BJ (cell line): ENCODE measurements around the gene LRP1B. TPM values are rescaled to one million over a fixed set of nuclear protein-coding genes. Genes with fewer than 3 reads are reported as not detected.

Experiments
- CTCF ChIA-PET: fragments of 350-600 bp; formaldehyde crosslinking; extraction: SDS; loops from one replicate; lab custom pipeline; 2021; ENCODE audit warnings: antibody characterized with exemption, inconsistent platforms; lab: Yijun Ruan, JAX
- POLR2A ChIA-PET: fragments of 300-600 bp; sonication (Branson Sonifier 250); formaldehyde crosslinking; extraction: SDS; loops from one replicate; lab custom pipeline; 2021; ENCODE audit warnings: antibody characterized with exemption; lab: Charles Lee
- DNase-seq: peaks from one replicate; pipeline ENCODE4 v3.0.0-alpha.2; 2011; ENCODE audit warnings: low read depth
- H3K27me3 ChIP-seq: 2 replicates; pipeline ENCODE4 v1.6.0; 2011; ENCODE audit warnings: low read length; ENCODE audit not compliant: control insufficient read depth, insufficient read depth
- H3K36me3 ChIP-seq: 2 replicates; pipeline ENCODE4 v1.5.1; 2011; ENCODE audit warnings: low read length; ENCODE audit not compliant: control insufficient read depth, insufficient read depth
- H3K4me3 ChIP-seq: 2 replicates; pipeline ENCODE4 v1.5.1; 2011; ENCODE audit warnings: low read depth, mild to moderate bottlenecking, control low read depth, low read length
- polyA plus RNA-seq: library from polyadenylated mRNA; depleted of rRNA; stranded (reverse); fragments of >200 nt; gene quantifications from 2 replicates; pipeline ENCODE4 v1.2.3, GENCODE V29; 2011
- TF ChIP-seq, protein P1 (sequence below): IDR thresholded peaks from 2 replicates; pipeline ENCODE4 v1.5.1; 2011; ENCODE audit warnings: low read depth, mild to moderate bottlenecking, control low read depth, inconsistent platforms, low read length, moderate library complexity; ENCODE audit not compliant: insufficient read depth

Gene LRP1B
- polyA plus RNA-seq, 1 experiment = 0.04 TPM

DNA sequence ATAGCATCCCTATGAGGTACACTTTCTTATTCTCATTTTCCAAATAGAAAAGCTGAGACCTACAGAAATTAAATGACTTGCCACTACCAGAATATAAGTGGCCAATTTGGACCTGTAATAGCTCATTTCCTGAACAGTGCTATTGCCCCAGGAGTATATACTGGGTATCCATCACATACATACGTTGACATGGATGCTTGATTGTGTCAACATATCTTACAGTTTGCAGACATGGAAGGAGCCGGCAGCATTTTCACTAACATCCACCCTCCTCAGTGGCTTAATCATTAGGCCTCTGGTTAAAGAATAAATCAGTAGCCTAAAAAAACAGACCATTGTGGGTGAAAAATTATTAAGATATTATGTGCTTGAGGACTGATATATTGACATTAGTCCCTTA lies 829.3 kb downstream of the LRP1B start:
- no peak for DNase-seq
- CTCF ChIA-PET = no interaction called here
- Histone ChIP-seq H3K27me3 (no peaks in the 10 kb centered on the region), H3K36me3 (no peaks in the 10 kb centered on the region), H3K4me3 (no peak overlapping the region)
- TF ChIP-seq, protein P1, sequence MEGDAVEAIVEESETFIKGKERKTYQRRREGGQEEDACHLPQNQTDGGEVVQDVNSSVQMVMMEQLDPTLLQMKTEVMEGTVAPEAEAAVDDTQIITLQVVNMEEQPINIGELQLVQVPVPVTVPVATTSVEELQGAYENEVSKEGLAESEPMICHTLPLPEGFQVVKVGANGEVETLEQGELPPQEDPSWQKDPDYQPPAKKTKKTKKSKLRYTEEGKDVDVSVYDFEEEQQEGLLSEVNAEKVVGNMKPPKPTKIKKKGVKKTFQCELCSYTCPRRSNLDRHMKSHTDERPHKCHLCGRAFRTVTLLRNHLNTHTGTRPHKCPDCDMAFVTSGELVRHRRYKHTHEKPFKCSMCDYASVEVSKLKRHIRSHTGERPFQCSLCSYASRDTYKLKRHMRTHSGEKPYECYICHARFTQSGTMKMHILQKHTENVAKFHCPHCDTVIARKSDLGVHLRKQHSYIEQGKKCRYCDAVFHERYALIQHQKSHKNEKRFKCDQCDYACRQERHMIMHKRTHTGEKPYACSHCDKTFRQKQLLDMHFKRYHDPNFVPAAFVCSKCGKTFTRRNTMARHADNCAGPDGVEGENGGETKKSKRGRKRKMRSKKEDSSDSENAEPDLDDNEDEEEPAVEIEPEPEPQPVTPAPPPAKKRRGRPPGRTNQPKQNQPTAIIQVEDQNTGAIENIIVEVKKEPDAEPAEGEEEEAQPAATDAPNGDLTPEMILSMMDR = no peak
- POLR2A ChIA-PET = interaction anchor here (0.6 kb wide), 1 partner anchor 596 kb away, joined by 3 read pairs; no protein-coding TSS in a partner anchor

DNA sequence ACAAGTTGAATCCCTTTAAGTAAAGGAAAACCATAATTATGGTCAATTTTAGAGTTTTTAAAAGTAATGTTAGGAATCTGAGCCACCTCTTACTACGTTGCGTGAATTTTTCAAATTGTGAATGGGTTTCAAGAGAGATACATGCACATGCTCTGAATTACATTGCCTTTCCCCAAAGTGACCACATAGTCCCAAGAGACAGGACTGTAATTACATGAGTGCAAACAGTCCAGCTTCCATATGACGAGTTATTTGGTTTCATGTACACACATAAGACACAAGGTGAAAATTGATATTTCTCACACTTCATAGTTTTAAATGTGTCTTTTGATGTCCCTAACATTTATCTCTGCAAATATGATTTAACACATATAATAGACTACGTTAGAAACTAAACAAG lies 850.8 kb downstream of the LRP1B start:
- CTCF ChIA-PET = no interaction called here
- POLR2A ChIA-PET = no interaction called here
- TF ChIP-seq, protein P1 = no peak
- Histone ChIP-seq H3K36me3 (no peaks in the 10 kb centered on the region), H3K27me3 (no peaks in the 10 kb centered on the region), H3K4me3 (no peak overlapping the region)
- DNase-seq = no peak

DNA sequence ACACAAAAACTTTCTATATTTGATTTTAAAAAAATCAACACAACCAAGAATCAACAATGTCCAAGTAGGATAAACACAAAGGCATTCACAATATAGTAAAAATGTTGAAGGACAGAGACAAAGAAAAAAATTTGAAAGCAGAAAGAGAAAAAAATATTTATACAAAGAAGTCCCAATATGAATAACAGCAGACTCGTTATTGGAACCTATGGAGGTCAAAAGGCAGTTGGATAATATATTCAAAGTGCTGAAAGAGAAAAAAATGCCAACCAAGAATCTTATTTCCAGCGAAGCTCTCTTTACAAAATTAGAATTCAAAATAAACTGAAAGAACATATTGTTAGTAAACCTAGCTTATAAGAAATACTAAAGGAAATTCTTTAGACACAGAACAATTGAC lies 859.5 kb downstream of the LRP1B start:
- H3K27me3 ChIP-seq = no peaks in the 10 kb centered on the region
- ChIA-PET CTCF (no interaction called here), POLR2A (no interaction called here)
- TF ChIP-seq, protein P1 = no peak
- no peak for DNase-seq
- no peaks in the 10 kb centered on the region for H3K36me3 ChIP-seq
- H3K4me3 ChIP-seq = no peak overlapping the region

DNA sequence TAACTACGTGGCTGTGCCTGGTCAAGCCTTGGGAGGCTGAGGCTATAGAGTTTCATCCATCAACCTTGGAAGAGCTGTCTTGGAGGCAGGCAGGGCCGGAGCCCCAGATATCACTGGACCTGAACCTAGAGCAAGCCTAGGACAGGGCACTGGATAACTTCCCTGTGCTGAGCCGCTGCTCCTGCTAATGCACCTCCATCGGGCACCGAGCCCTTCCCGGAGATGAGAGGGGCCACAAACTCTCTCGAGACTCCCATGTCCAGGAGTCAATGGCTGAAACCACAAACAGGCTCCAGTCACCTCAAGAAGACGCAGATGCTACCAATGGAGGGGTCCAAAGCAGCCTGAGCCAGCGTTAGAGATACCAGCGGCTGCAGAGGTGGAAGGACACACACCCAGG lies 866.0 kb downstream of the LRP1B start:
- Histone ChIP-seq H3K27me3 (no peaks in the 10 kb centered on the region), H3K4me3 (no peak overlapping the region), H3K36me3 (no peaks in the 10 kb centered on the region)
- TF ChIP-seq, protein P1 = no peak
- ChIA-PET CTCF (no interaction called here), POLR2A (no interaction called here)
- DNase-seq = no peak

DNA sequence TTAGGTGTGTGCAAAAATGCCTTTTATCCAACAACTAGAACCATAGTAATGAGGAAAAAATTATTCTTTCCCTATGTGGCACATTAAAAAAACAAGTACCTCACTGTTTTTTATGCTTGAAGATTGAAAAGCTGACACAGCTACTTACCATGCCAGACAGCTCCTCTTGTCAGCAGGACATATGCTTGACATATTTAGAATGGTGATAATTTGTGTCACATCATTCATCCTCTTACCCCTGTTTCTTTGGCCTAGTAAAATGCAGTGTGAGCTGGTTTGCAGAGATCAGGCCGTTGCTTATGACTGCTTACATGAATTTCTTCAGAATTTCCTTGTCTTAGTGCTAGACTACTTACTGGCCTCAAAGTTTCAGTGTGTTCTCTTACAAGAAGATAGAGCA lies 869.9 kb downstream of the LRP1B start:
- no peaks in the 10 kb centered on the region for H3K27me3 ChIP-seq
- no peak overlapping the region for H3K4me3 ChIP-seq
- ChIA-PET POLR2A (no interaction called here), CTCF (no interaction called here)
- TF ChIP-seq, protein P1 = no peak
- DNase-seq = no peak
- H3K36me3 ChIP-seq = no peaks in the 10 kb centered on the region
